Measurements from ENCODE around the gene NMUR2.

- TF ChIP-seq EP300 (IDR thresholded peaks at IDR 0.05; ENCODE audit: borderline replicate concordance) (no peak), CEBPB (IDR thresholded peaks at IDR 0.05) (no peak), TAF1 (IDR thresholded peaks at IDR 0.05; ENCODE audit: low read depth) (no peak), YY1 (IDR thresholded peaks at IDR 0.05; ENCODE audit: low read depth) (no peak)
These were observed 52.1 kb downstream of the NMUR2 start for GRCh38 chr5:152353001-152353400.
